ENCODE data around the gene NPBWR2.
"Not testable (repeated sequence)": the region's sequence is repeated elsewhere in the genome, so short reads cannot be mapped to it uniquely, and the experiment has no call there.

Gene NPBWR2

GRCh38 chr20:64102647-64103354 lies 4.6 kb downstream of the NPBWR2 start:
- DNase-seq: peak; percentile 21

DNA sequence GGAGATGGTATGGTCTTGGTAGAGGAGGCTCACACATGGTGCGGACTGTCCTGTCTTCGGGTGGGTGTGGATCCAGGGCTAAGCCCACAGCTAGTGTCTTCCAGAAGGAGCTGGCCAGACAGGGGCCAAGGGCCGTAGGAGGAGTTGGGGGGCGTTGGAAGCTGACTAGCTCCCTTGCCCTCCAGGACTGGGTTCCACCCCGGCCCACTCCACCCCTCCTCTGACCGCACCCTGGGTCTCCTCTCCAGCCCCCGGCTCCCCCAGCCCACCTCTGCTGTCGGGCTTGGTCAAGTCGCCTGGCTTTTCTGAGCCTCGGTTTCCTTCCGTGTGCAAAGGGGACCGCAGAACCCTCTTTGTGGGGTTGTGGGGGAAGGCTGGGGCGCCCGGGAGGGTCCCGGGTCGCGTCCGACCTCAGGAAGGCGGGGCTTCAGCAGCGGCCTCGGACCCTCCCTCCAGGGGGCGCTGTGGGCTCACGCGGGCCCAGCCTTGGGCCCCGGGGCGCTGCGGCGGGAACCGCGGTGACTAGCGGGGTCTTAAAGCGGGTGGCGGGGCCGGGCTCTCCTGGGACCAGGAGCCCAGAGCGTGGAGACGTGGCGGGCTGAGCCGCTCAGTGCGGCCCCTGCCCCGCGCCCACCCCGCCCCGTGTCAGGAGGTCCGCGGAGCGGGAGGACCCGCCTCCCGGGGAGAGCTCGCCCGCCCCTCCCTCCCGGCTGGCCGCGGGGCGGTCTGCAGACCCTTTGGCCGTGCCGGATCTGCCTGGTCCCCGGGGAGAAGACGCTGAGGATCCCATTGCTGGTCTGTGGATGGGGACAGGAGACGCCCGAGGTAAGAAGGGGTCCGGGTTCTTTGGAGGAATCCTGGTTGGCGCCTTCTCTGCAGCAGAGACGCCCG lies 5.4 kb downstream of the NPBWR2 start:
- no peak for DNase-seq

GRCh38 chr20:64100946-64101688 lies 6.2 kb downstream of the NPBWR2 start:
- no peak for DNase-seq

DNA sequence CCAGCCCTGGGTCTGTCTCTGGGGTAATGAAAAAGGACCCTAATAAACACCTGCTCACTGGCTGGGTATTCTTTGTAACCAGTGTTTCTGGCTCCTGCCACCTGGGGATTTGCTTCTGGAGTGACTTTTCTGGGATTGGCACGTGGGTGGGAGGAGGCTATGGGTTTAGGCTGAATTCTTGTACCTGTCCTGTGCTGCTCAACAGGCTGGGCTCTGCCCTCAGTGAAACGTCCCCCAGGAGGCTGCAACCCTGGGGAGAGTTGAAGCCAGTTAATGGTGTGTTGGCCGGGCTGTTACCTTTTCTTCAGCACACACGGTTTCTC lies 6.8 kb downstream of the NPBWR2 start:
- no peak for DNase-seq

DNA sequence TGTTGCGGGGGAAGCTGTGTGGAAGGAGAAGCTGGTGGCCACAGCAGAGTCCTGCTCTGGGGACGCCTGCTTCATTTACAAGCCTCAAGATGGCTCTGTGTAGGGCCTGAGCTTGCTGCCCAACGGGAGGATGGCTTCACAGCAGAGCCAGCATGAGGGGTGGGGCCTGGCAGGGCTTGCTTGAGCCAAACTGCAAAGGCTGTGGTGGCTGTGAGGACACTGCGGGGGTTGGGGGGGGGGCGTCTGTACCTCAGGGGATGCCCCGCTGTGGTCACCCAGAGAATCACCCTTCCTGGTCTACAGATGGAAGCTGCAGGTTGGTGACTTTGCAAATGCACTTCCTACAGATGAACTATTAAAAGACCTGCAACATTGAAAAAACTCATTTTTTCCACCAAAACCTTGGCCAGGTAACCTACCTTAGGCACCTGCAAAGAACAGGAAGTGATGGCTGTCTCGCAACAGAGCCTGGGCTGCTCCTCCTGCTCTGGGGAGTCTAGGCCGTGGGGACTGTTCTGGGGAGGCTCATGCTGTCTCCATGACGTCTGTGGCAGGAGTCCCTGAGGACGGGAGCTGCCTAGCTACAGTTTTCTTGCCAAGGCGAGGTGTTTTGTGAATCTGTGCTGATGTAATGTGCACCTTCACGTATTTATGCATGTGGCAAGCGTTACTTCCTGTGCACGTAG lies 7.3 kb downstream of the NPBWR2 start:
- DNase-seq: peak; percentile 25

DNA sequence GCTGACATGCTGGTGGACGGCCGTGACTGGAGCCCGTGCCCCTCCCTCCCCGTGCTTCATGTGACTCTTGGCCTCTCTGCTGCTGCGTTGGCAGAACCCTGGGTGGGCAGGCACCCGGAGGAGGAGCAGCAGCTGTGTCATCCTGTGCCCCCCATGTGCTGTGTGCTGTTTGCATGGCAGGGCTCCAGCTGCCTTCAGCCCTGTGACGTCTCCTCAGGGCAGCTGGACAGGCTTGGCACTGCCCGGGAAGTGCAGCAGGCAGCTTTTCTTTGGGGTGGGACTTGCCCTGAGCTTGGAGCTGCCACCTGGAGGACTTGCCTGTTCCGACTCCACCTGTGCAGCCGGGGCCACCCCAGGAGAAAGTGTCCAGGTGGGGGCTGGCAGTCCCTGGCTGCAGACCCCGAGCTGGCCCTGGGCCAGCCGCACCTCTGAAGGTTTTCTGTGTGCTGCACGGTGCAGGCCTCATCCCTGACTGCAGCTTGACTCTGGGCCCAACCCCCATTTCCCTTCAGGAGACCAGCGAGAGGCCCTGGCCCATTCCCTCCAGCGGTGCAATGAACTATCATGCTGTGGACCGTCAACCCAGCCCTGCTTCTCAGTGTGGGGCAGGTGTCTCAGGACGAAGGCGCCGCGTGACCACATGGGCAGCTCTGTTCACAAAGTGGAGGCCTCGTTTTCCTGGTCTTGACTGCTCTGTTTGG lies 8.1 kb downstream of the NPBWR2 start:
- peak; percentile 81 for DNase-seq

GRCh38 chr20:64098471-64099013 lies 8.8 kb downstream of the NPBWR2 start:
- no peak for DNase-seq

- DNase-seq: no peak
Measured at GRCh38 chr20:64096535-64096934, 10.8 kb downstream of the NPBWR2 start.

DNA sequence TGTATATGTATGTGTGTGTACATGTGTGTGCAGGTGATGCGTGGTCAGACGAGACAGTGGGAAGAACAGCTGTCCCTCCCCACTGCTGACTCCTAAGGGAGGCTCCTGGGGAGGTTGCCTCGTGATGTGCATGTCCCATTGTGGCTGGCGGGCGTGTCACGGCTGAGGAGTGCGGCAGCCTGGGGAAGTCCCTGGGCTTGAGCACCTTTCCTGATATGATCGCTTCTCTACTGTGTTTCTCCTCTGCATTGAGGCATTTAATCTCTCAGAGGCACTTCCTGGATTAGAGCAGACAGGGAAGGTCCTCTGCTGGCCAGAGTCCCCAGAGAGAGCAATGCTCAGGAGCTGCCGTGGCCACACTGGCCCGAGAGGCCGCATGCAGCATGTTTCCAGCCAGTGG lies 11.4 kb downstream of the NPBWR2 start:
- DNase-seq: no peak

- no peak for DNase-seq
Measured at GRCh38 chr20:64095455-64095854, 11.9 kb downstream of the NPBWR2 start.

- no peak for DNase-seq
Measured at GRCh38 chr20:64093013-64093503, 14.3 kb downstream of the NPBWR2 start.

GRCh38 chr20:64092258-64093012 lies 14.9 kb downstream of the NPBWR2 start:
- DNase-seq: no peak

- DNase-seq: no peak
Measured at GRCh38 chr20:64091770-64092169, 15.6 kb downstream of the NPBWR2 start.

DNA sequence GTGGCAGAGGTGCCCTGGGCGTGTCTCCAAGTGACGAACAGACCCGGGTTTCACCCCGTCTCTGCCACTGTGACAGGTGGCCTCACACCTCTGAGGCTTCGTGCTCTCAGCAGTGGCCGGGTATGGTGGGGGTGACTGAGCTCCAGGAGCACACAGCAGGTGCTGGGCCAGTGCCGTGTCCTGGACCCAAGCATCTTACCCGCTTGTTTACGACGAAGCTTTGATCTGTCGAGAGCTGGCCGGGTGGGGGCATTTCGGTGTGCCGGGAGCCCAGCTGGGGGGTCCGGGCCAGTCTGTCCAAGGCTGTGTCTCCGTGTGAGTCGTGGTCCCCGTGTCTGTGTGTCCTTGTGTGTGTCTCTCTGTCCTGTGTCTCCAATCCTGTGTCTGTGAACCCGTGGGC lies 16.0 kb downstream of the NPBWR2 start:
- DNase-seq: no peak

DNA sequence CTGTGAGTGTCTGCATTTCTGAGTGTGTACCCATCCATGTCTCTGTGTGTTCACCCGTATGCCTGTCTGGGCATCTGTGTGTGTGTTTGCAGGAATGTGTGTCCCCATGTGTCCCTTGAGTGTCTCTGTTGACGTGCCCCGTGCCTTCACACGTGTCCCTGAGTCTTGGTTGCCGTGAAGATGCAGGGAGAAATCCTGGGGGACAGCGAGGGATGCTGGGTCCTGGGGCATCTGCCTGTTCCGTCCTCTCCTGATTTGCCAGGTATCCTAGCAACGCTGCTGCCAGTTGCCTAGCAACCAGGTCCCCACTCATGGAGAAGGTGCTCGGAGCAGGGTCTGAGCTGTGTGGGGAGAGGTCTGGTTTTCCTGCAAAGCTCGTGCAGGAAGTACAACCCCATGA lies 17.2 kb downstream of the NPBWR2 start:
- no peak for DNase-seq

DNA sequence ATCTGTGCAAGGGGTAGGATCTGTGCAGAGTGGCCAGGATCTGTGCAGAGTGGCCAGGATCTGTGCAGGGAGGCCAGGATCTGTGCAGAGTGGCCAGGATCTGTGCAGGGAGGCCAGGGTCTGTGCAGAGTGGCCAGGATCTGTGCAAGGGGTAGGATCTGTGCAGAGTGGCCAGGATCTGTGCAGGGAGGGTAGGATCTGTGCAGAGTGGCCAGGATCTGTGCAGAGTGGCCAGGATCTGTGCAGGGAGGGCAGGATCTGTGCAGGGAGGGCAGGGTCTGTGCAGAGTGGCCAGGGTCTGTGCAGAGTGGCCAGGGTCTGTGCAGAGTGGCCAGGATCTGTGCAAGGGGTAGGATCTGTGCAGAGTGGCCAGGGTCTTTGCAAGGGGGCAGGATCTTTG lies 18.8 kb downstream of the NPBWR2 start:
- not testable (repeated sequence) for DNase-seq

DNA sequence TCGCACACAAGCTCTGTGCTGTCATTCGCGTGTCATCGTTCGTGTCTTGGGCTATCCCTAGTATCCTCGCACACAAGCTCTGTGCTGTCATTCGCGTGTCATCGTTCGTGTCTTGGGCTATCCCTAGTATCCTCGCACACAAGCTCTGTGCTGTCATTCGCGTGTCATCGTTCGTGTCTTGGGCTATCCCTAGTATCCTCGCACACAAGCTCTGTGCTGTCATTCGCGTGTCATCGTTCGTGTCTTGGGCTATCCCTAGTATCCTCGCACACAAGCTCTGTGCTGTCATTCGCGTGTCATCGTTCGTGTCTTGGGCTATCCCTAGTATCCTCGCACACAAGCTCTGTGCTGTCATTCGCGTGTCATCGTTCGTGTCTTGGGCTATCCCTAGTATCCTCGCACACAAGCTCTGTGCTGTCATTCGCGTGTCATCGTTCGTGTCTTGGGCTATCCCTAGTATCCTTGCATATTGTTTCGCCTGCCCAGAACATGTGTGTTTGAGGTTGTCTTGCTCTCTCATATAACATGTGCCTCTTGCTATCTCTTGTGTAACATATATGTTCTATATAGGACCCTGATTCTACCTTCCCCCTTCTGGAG lies 20.0 kb downstream of the NPBWR2 start:
- DNase-seq: not testable (repeated sequence)

DNA sequence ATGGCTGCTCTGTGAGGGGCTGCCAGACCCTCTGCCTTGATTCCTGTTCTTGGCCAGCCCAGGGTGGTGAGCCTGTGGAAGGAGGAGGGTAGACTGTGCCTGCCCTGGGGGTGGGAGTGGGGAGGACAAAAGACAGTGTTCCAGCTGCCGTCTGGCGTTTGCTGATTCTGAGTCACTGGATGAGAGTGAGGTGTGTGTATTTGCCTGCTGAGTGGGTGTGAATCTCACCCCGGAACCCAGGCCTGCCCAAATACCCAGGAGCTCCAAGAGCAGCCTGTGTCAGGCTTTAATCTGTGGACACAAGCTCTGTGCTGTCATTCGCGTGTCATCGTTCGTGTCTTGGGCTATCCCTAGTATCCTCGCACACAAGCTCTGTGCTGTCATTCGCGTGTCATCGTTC lies 20.6 kb downstream of the NPBWR2 start:
- DNase-seq: no peak

GRCh38 chr20:64084685-64085152 lies 22.6 kb downstream of the NPBWR2 start:
- DNase-seq: no peak
